HTR-8/SVneo (cell line): ENCODE measurements around the gene AIRE.

Source experiments
- DNase-seq: peaks from one replicate; pipeline ENCODE4 v3.0.0; 2011; ENCODE audit warnings: low spot score, mixed read lengths; ENCODE audit not compliant: insufficient read length
- FAIRE-seq: peaks from 2 replicates; lab custom pipeline; 2011; peaks lifted over from hg19 to GRCh38; lab: Jason Lieb, UNC

The AIRE gene

GRCh38 chr21:44320847-44321246 lies 35.2 kb downstream of the AIRE start:
- no peak for FAIRE-seq
- DNase-seq, result no peak

GRCh38 chr21:44321846-44322450 lies 36.3 kb downstream of the AIRE start:
- FAIRE-seq, result no peak
- no peak for DNase-seq

- DNase-seq, result no peak
- FAIRE-seq, result no peak
Observed at GRCh38 chr21:44322621-44323325, 37.1 kb downstream of the AIRE start.

- DNase-seq (no peak), FAIRE-seq (no peak)
Observed at GRCh38 chr21:44323591-44323990, 37.9 kb downstream of the AIRE start.

GRCh38 chr21:44324106-44324853 lies 38.6 kb downstream of the AIRE start:
- no peak for DNase-seq
- FAIRE-seq, result no peak

- DNase-seq (no peak), FAIRE-seq (no peak)
Observed at GRCh38 chr21:44324854-44325107, 39.1 kb downstream of the AIRE start.

GRCh38 chr21:44325386-44326271 lies 40.0 kb downstream of the AIRE start:
- no peak for FAIRE-seq

GRCh38 chr21:44326272-44326647 lies 40.6 kb downstream of the AIRE start:
- no peak for DNase-seq
- no peak for FAIRE-seq

More at GRCh38 chr21:44325386-44326271, 40.0 kb downstream of the AIRE start:
- DNase-seq, result no peak

- no peak for FAIRE-seq
- DNase-seq, result no peak
Observed at GRCh38 chr21:44326716-44327602, 41.3 kb downstream of the AIRE start.

GRCh38 chr21:44327603-44327974 lies 41.9 kb downstream of the AIRE start:
- FAIRE-seq (no peak), DNase-seq (no peak)

- FAIRE-seq, result no peak
Observed at GRCh38 chr21:44328242-44328895, 42.7 kb downstream of the AIRE start.

GRCh38 chr21:44329086-44329889 lies 43.6 kb downstream of the AIRE start:
- FAIRE-seq (no peak), DNase-seq (no peak)

More at GRCh38 chr21:44328242-44328895, 42.7 kb downstream of the AIRE start:
- DNase-seq, result no peak

GRCh38 chr21:44329971-44330681 lies 44.5 kb downstream of the AIRE start:
- FAIRE-seq, result no peak

GRCh38 chr21:44330698-44331097 lies 45.0 kb downstream of the AIRE start:
- FAIRE-seq, result no peak

More at GRCh38 chr21:44329971-44330681, 44.5 kb downstream of the AIRE start:
- no peak for DNase-seq

GRCh38 chr21:44331209-44331608 lies 45.5 kb downstream of the AIRE start:
- no peak for DNase-seq
- no peak for FAIRE-seq

More at GRCh38 chr21:44330698-44331097, 45.0 kb downstream of the AIRE start:
- no peak for DNase-seq

- FAIRE-seq, result no peak
- DNase-seq, result no peak
Observed at GRCh38 chr21:44331650-44332307, 46.1 kb downstream of the AIRE start.

GRCh38 chr21:44332383-44332782 lies 46.7 kb downstream of the AIRE start:
- FAIRE-seq, result no peak
- DNase-seq, result no peak
